CD4-positive, alpha-beta T cell treated with Interleukin-6 at 100 ng/mL for 8 hours (primary cell): ENCODE data around the gene SLC37A2.

Experiments
- DNase-seq: peaks from one replicate; pipeline ENCODE4 v3.0.0-alpha.2; 2020; ENCODE audit warnings: mixed read lengths, low spot score

SLC37A2 gene

GRCh38 chr11:125071435-125071834, 8.3 kb downstream of the SLC37A2 start:
- no peak for DNase-seq

GRCh38 chr11:125071846-125072217, 8.7 kb downstream of the SLC37A2 start:
- no peak for DNase-seq

- DNase-seq, result no peak
These were observed 9.3 kb downstream of the SLC37A2 start for GRCh38 chr11:125072218-125072960.

GRCh38 chr11:125072961-125073590, 10.0 kb downstream of the SLC37A2 start:
- DNase-seq, result no peak

- DNase-seq, result no peak
These were observed 10.7 kb downstream of the SLC37A2 start for GRCh38 chr11:125073616-125074483.

GRCh38 chr11:125074511-125075241, 11.6 kb downstream of the SLC37A2 start:
- DNase-seq, result no peak

- DNase-seq, result no peak
These were observed 12.1 kb downstream of the SLC37A2 start for GRCh38 chr11:125075242-125075625.

GRCh38 chr11:125075900-125076317, 12.8 kb downstream of the SLC37A2 start:
- no peak for DNase-seq

GRCh38 chr11:125076378-125076945, 13.4 kb downstream of the SLC37A2 start:
- no peak for DNase-seq

GRCh38 chr11:125078016-125078415, 14.9 kb downstream of the SLC37A2 start:
- no peak for DNase-seq

GRCh38 chr11:125078516-125079140, 15.5 kb downstream of the SLC37A2 start:
- no peak for DNase-seq

GRCh38 chr11:125079151-125079877, 16.2 kb downstream of the SLC37A2 start:
- no peak for DNase-seq

GRCh38 chr11:125079878-125080530, 16.9 kb downstream of the SLC37A2 start:
- DNase-seq, result no peak

GRCh38 chr11:125080531-125080911, 17.4 kb downstream of the SLC37A2 start:
- DNase-seq, result no peak

- DNase-seq, result no peak
These were observed 18.1 kb downstream of the SLC37A2 start for GRCh38 chr11:125081098-125081798.

GRCh38 chr11:125082040-125082439, 18.9 kb downstream of the SLC37A2 start:
- DNase-seq, result no peak

- no peak for DNase-seq
These were observed 19.7 kb downstream of the SLC37A2 start for GRCh38 chr11:125082611-125083311.

- no peak for DNase-seq
These were observed 20.4 kb downstream of the SLC37A2 start for GRCh38 chr11:125083312-125084056.
